Sigmoid colon (tissue), 4 donors: Measurements from ENCODE around the gene ARHGAP15.

Experiments used
- CTCF ChIP-seq, 4 experiments: fragments of 450-650 bp in 3 of 4; fragments of 200-600 bp in 1 of 4; IDR thresholded peaks; one replicate each; pipeline ENCODE4 v1.5.1; 2016 to 2019; ENCODE audit warnings: antibody characterized with exemption in 4 of 4, mild to moderate bottlenecking in 3 of 4, moderate library complexity in 2 of 4
- EP300 ChIP-seq, 4 donors: sonication (generic); formaldehyde crosslinking; IDR thresholded peaks; one replicate each; pipeline ENCODE4 v1.6.1; 2017; ENCODE audit warnings: antibody characterized with exemption in 4 of 4
- POLR2A ChIP-seq, 2 donors: fragments of 450-650 bp; IDR thresholded peaks; one replicate each; pipeline ENCODE4 v1.6.1; 2016; ENCODE audit warnings: antibody characterized with exemption in 2 of 2, mild to moderate bottlenecking in 2 of 2, moderate library complexity in 2 of 2
- POLR2AphosphoS5 ChIP-seq, 4 donors: sonication (generic); formaldehyde crosslinking; IDR thresholded peaks; one replicate each; pipeline ENCODE4 v1.6.1; 2017; ENCODE audit warnings: antibody characterized with exemption in 4 of 4

- TF ChIP-seq POLR2AphosphoS5 (IDR thresholded peaks at IDR 0.05) (no peak), POLR2A (IDR thresholded peaks at IDR 0.05) (no peak), CTCF (IDR thresholded peaks at IDR 0.05) (no peak), EP300 (IDR thresholded peaks at IDR 0.05) (no peak)
Observed at GRCh38 chr2:143574069-143574468, 444.9 kb downstream of the ARHGAP15 start.
